Thyroid gland (tissue), 4 donors: Measurements from ENCODE around the gene ARL16.

Source experiments
- POLR2A ChIP-seq, 2 donors: fragments of 450-650 bp; IDR thresholded peaks; one replicate each; pipeline ENCODE4 v1.6.1; 2017; ENCODE audit warnings: antibody characterized with exemption in 2 of 2, mild to moderate bottlenecking in 2 of 2, moderate library complexity in 1 of 2
- TF ChIP-seq, protein P1 (sequence below), 6 experiments: fragments of 200-600 bp in 3 of 6; fragments of 450-650 bp in 3 of 6; sonication (generic) in 3 of 6; IDR thresholded peaks; one replicate each; pipeline ENCODE4 v1.5.1; 2016 to 2019; ENCODE audit warnings: antibody characterized with exemption in 6 of 6, mild to moderate bottlenecking in 2 of 6, inconsistent platforms in 1 of 6, moderate library complexity in 1 of 6

DNA sequence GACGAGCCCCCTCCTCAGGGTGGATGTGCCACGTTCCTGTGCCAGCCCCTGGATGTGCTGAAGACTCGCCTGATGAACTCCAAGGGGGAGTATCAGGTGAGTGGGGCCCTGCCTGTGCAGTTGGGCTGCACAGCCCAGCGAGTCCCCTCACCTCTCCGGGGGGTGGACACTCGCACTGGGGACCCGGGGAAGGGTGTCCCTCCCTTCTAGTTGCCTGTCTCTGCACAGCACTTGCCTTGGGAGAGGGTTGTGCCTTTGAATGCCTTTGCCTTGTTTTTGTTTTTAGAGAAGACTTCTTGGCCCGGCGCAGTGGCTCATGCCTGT is 34.1 kb upstream of the ARL16 start:
- no peak for TF ChIP-seq POLR2A (IDR thresholded peaks at IDR 0.05)
- TF ChIP-seq, protein P1, sequence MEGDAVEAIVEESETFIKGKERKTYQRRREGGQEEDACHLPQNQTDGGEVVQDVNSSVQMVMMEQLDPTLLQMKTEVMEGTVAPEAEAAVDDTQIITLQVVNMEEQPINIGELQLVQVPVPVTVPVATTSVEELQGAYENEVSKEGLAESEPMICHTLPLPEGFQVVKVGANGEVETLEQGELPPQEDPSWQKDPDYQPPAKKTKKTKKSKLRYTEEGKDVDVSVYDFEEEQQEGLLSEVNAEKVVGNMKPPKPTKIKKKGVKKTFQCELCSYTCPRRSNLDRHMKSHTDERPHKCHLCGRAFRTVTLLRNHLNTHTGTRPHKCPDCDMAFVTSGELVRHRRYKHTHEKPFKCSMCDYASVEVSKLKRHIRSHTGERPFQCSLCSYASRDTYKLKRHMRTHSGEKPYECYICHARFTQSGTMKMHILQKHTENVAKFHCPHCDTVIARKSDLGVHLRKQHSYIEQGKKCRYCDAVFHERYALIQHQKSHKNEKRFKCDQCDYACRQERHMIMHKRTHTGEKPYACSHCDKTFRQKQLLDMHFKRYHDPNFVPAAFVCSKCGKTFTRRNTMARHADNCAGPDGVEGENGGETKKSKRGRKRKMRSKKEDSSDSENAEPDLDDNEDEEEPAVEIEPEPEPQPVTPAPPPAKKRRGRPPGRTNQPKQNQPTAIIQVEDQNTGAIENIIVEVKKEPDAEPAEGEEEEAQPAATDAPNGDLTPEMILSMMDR (IDR thresholded peaks at IDR 0.05): no peak
